HG03520 (cell line): ENCODE measurements around the gene TMEM50B.
"Not testable (repeated sequence)": the region's sequence is repeated elsewhere in the genome, so short reads cannot be mapped to it uniquely, and the experiment has no call there.

ENCODE experiments used
- ATAC-seq: cut with Tn5 transposase; IDR thresholded peaks from one replicate; pipeline ENCODE4 v1.9.1; 2021; ENCODE audit warnings: mild to moderate bottlenecking, moderate library complexity; ENCODE audit not compliant: unreplicated experiment

The TMEM50B gene

GRCh38 chr21:33433001-33433400 is 46.8 kb downstream of the TMEM50B start:
- no peak for ATAC-seq

- ATAC-seq: no peak
Observed at GRCh38 chr21:33432496-33432895, 47.3 kb downstream of the TMEM50B start.

GRCh38 chr21:33430858-33431257 is 48.9 kb downstream of the TMEM50B start:
- ATAC-seq: no peak

GRCh38 chr21:33428669-33429068 is 51.1 kb downstream of the TMEM50B start:
- ATAC-seq: no peak

GRCh38 chr21:33427051-33427450 is 52.7 kb downstream of the TMEM50B start:
- ATAC-seq: no peak

GRCh38 chr21:33425825-33426224 is 53.9 kb downstream of the TMEM50B start:
- no peak for ATAC-seq

GRCh38 chr21:33424214-33424613 is 55.6 kb downstream of the TMEM50B start:
- ATAC-seq: no peak

GRCh38 chr21:33421713-33422393 is 57.9 kb downstream of the TMEM50B start:
- ATAC-seq: no peak

GRCh38 chr21:33419538-33420123 is 60.1 kb downstream of the TMEM50B start:
- no peak for ATAC-seq

- ATAC-seq: no peak
Observed at GRCh38 chr21:33418691-33419090, 61.1 kb downstream of the TMEM50B start.

- no peak for ATAC-seq
Observed at GRCh38 chr21:33414926-33415325, 64.8 kb downstream of the TMEM50B start.

GRCh38 chr21:33414068-33414467 is 65.7 kb downstream of the TMEM50B start:
- no peak for ATAC-seq

- no peak for ATAC-seq
Observed at GRCh38 chr21:33412832-33413519, 66.8 kb downstream of the TMEM50B start.

GRCh38 chr21:33412439-33412831 is 67.3 kb downstream of the TMEM50B start:
- ATAC-seq: not testable (repeated sequence)

- no peak for ATAC-seq
Observed at GRCh38 chr21:33411949-33412430, 67.8 kb downstream of the TMEM50B start.

- no peak for ATAC-seq
Observed at GRCh38 chr21:33406493-33406892, 73.3 kb downstream of the TMEM50B start.

- ATAC-seq: no peak
Observed at GRCh38 chr21:33403786-33404585, 75.8 kb downstream of the TMEM50B start.

- no peak for ATAC-seq
Observed at GRCh38 chr21:33403128-33403785, 76.5 kb downstream of the TMEM50B start, which contains the start of gene IFNGR2. TSS of gene IFNGR2 (plus strand) at chr21:33403413. CDS start at chr21:33403544, 131 bp downstream.

- ATAC-seq: no peak
Observed at GRCh38 chr21:33402001-33402979, 77.5 kb downstream of the TMEM50B start.
